Measurements from ENCODE around the gene SCNN1B.

DNA sequence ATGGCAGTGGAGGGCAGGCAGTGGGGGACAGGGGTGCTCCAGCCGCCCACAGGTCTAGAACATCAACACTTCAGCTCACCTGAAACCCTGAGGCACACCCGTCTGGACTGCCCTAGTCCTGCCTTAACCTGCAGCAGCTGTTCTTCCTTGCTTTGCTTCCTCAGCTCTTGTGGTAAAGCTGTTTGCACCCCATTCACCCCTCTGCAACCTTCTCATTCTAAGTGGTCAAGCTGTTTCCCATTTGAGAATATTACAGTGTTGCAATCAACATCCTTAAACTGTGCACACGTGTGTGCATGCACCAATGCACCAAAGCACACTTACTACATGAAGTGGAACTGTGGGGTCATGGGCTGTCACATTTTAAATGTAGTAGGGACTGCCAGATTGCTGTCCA lies 32.4 kb downstream of the SCNN1B start:
- TF ChIP-seq, protein P1, sequence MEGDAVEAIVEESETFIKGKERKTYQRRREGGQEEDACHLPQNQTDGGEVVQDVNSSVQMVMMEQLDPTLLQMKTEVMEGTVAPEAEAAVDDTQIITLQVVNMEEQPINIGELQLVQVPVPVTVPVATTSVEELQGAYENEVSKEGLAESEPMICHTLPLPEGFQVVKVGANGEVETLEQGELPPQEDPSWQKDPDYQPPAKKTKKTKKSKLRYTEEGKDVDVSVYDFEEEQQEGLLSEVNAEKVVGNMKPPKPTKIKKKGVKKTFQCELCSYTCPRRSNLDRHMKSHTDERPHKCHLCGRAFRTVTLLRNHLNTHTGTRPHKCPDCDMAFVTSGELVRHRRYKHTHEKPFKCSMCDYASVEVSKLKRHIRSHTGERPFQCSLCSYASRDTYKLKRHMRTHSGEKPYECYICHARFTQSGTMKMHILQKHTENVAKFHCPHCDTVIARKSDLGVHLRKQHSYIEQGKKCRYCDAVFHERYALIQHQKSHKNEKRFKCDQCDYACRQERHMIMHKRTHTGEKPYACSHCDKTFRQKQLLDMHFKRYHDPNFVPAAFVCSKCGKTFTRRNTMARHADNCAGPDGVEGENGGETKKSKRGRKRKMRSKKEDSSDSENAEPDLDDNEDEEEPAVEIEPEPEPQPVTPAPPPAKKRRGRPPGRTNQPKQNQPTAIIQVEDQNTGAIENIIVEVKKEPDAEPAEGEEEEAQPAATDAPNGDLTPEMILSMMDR (IDR thresholded peaks at IDR 0.05; ENCODE audit: poor library complexity, severe bottlenecking): no peak
- TF ChIP-seq, protein P2, sequence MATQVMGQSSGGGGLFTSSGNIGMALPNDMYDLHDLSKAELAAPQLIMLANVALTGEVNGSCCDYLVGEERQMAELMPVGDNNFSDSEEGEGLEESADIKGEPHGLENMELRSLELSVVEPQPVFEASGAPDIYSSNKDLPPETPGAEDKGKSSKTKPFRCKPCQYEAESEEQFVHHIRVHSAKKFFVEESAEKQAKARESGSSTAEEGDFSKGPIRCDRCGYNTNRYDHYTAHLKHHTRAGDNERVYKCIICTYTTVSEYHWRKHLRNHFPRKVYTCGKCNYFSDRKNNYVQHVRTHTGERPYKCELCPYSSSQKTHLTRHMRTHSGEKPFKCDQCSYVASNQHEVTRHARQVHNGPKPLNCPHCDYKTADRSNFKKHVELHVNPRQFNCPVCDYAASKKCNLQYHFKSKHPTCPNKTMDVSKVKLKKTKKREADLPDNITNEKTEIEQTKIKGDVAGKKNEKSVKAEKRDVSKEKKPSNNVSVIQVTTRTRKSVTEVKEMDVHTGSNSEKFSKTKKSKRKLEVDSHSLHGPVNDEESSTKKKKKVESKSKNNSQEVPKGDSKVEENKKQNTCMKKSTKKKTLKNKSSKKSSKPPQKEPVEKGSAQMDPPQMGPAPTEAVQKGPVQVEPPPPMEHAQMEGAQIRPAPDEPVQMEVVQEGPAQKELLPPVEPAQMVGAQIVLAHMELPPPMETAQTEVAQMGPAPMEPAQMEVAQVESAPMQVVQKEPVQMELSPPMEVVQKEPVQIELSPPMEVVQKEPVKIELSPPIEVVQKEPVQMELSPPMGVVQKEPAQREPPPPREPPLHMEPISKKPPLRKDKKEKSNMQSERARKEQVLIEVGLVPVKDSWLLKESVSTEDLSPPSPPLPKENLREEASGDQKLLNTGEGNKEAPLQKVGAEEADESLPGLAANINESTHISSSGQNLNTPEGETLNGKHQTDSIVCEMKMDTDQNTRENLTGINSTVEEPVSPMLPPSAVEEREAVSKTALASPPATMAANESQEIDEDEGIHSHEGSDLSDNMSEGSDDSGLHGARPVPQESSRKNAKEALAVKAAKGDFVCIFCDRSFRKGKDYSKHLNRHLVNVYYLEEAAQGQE (IDR thresholded peaks at IDR 0.05; ENCODE audit: borderline replicate concordance): no peak
